PC-3 (cell line): ENCODE results near the gene HNRNPC.

ENCODE experiments used
- EZH2 ChIP-seq: fragments of 300-600 bp; sonication (generic); IDR thresholded peaks from one replicate; pipeline ENCODE4 v1.6.1; 2017; ENCODE audit warnings: antibody characterized with exemption, mild to moderate bottlenecking, low read length; ENCODE audit not compliant: unreplicated experiment
- TF ChIP-seq, protein P1 (sequence below): fragments of 300-600 bp; sonication (generic); conservative IDR thresholded peaks from 2 replicates; pipeline ENCODE4 v1.5.1; 2017; ENCODE audit warnings: antibody characterized with exemption, low read depth, mild to moderate bottlenecking, low read length

DNA sequence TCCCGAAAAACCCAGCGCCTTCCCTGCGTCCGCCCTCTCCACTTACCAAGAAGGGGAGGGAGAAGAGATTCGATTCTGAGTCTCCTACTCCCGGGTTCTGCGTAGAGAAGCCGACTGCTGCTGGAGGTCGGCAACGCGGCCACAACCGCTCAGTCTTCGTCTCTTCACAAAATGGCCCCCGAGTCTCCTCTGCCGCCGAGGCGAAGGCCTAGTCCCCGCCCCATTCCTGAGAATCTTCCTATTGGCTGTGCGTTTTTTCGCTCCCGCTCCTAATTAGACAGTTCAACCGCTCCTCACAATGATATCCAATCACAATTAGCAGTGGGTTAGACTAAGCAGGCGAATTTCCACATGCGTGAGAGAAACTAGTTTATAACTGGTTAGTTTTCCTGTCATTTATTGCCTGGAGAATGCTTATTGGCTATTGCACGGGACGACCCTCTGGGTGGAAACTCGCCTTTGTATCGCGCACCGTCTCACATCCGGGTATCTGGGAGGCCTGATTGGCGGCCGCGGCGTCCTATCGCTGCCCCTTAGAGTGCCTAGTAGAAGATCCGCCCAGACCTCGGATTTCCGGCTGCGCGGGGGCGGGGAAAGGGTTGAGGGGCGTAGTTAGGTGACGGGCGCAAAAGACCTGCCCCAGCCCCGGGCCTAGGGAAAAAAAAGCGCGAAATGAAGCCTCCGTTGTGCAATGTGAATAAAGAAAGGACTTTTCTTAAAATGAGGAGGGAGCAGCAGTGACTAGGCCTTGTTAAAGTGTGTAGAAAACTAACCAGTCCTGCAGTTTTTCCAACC, at the start of gene HNRNPC:
- TF ChIP-seq, protein P1, sequence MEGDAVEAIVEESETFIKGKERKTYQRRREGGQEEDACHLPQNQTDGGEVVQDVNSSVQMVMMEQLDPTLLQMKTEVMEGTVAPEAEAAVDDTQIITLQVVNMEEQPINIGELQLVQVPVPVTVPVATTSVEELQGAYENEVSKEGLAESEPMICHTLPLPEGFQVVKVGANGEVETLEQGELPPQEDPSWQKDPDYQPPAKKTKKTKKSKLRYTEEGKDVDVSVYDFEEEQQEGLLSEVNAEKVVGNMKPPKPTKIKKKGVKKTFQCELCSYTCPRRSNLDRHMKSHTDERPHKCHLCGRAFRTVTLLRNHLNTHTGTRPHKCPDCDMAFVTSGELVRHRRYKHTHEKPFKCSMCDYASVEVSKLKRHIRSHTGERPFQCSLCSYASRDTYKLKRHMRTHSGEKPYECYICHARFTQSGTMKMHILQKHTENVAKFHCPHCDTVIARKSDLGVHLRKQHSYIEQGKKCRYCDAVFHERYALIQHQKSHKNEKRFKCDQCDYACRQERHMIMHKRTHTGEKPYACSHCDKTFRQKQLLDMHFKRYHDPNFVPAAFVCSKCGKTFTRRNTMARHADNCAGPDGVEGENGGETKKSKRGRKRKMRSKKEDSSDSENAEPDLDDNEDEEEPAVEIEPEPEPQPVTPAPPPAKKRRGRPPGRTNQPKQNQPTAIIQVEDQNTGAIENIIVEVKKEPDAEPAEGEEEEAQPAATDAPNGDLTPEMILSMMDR: no peak
- no peak for TF ChIP-seq EZH2
